Prostate gland (tissue), 2 donors: ENCODE results near the gene RYR1.

Experiments
- CTCF ChIP-seq, 4 experiments: fragments of 200-600 bp in 2 of 4; fragments of 450-650 bp in 2 of 4; sonication (generic) in 2 of 4; IDR thresholded peaks; 1 replicate in 3 of 4; 2 replicates in 1 of 4; pipeline ENCODE4 v1.5.1; 2016 to 2019; ENCODE audit warnings: antibody characterized with exemption in 4 of 4, mild to moderate bottlenecking in 2 of 4, moderate library complexity in 2 of 4
- POLR2A ChIP-seq: fragments of 450-650 bp; IDR thresholded peaks from one replicate; pipeline ENCODE4 v1.6.1; 2016; ENCODE audit warnings: antibody characterized with exemption, mild to moderate bottlenecking
- POLR2AphosphoS5 ChIP-seq: sonication (generic); formaldehyde crosslinking; IDR thresholded peaks from one replicate; pipeline ENCODE4 v1.6.1; 2017; ENCODE audit warnings: antibody characterized with exemption

GRCh38 chr19:38618590-38619360 is 185.3 kb downstream of the RYR1 start, which contains the start of gene EIF3K:
- TF ChIP-seq POLR2AphosphoS5 = peak; percentile 100
- peak in 2 of 4 experiments; percentile 11 to 29 for TF ChIP-seq CTCF (IDR thresholded peaks at IDR 0.05)
- peak; percentile 51 for TF ChIP-seq POLR2A
